SH-SY5Y (cell line): Measurements from ENCODE around the gene SDHA.

Experiments
- GATA2 ChIP-seq: IDR thresholded peaks from 2 replicates; pipeline ENCODE4 v1.6.1; 2011; ENCODE audit warnings: mild to moderate bottlenecking, low read depth, low read length
- GATA3 ChIP-seq: IDR thresholded peaks from 2 replicates; pipeline ENCODE4 v1.6.1; 2011; ENCODE audit warnings: low read depth, mild to moderate bottlenecking, low read length, moderate library complexity

DNA sequence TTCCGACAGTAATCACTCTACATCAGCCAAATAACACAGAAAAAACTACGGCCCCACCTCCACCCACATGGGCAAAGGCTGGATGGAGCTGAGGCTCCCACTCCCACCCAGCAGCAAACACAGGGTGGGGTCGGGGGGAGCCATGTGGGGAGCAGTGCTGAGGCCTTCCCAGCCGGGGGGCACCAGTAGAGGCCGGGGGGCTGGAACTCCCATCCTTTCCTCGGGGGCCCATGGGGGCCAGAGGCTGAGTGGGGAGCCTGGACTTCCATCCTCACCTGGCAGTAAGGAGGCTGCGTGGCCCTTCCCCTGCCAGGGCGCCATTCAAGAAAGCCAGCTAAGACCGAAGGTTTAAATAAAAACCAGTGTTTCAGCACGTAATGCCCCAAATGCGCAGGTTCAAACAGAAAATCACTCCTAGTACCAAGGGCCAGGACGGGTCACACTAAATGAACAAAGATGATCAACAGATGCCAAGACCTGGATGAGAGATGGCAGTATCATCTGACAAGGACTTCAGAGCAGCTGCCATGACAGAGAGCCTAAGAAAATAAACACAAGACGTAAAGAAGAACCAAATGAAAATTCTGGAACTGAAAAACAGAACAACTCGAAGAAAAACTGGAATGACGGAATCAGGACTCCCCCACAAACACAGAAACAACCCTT lies 9.5 kb upstream of the SDHA start:
- TF ChIP-seq GATA2 = no peak
- TF ChIP-seq GATA3 = no peak
